Measurements from ENCODE around the gene LSAMP. TPM values are rescaled to one million over a fixed set of nuclear protein-coding genes. Genes with fewer than 3 reads are reported as not detected.

Gene LSAMP
- total RNA-seq, 1 experiment from 2014 or later = 0.15 TPM

DNA sequence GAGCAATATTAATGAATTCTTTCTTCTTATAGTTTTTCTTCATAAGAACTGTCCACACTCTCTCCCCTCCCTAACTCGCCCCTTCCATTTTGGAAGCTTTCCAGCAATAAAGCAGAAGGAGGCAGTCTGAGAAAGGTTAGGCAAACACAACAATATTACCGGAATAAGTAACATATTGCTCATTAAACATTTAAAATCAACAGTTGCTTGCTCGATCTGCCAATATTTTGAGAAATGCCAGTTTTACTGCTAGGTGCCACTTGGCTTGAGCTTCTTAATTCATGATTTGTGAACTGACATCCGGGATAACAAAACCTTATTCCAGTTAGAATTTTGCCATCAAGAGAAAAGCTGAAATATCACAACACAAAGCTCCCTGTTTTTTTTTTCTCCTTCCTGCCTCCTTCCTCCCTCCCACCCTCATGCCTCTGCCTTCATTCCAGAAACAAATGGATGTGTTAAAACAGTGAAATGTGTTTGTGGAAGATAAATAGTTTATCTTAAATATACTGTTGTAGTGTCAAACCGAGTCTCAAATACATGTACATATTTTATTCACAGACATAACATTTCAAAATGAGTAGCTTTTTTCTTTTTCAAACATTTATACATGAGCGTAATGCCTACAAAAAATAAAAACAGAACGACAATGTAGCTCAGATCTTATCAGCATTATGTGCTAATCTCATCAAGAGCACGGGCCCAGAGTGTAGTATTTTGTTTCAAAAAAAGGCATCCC, 568.2 kb downstream of the LSAMP start:
- peaks cover 9% of the 10 kb centered on the region; the same call in 1 of the 2 replicates for H3K4me1 ChIP-seq (ENCODE audit: insufficient read depth, low read length)
- TF ChIP-seq EZH2 (IDR thresholded peaks at IDR 0.05; ENCODE audit: low read length, unreplicated experiment) (no peak), EZH2phosphoT487 (IDR thresholded peaks at IDR 0.05; ENCODE audit: borderline replicate concordance, low read length) (no peak)
- TF ChIP-seq, protein P1, sequence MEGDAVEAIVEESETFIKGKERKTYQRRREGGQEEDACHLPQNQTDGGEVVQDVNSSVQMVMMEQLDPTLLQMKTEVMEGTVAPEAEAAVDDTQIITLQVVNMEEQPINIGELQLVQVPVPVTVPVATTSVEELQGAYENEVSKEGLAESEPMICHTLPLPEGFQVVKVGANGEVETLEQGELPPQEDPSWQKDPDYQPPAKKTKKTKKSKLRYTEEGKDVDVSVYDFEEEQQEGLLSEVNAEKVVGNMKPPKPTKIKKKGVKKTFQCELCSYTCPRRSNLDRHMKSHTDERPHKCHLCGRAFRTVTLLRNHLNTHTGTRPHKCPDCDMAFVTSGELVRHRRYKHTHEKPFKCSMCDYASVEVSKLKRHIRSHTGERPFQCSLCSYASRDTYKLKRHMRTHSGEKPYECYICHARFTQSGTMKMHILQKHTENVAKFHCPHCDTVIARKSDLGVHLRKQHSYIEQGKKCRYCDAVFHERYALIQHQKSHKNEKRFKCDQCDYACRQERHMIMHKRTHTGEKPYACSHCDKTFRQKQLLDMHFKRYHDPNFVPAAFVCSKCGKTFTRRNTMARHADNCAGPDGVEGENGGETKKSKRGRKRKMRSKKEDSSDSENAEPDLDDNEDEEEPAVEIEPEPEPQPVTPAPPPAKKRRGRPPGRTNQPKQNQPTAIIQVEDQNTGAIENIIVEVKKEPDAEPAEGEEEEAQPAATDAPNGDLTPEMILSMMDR (conservative IDR thresholded peaks at IDR 0.05; ENCODE audit: low read depth, low read length) = no peak
- peak; percentile 90 for ATAC-seq
- H3K36me3 ChIP-seq (ENCODE audit: low read depth, low read length) = no peaks in the 10 kb centered on the region
- no peaks in the 10 kb centered on the region for H3K79me2 ChIP-seq (ENCODE audit: low read length)
- no peaks in the 10 kb centered on the region for H3F3A ChIP-seq (ENCODE audit: low read length, unreplicated experiment)
- DNase-seq = peak; percentile 38
- H3K9ac ChIP-seq (ENCODE audit: low read length) = no peak overlapping the region
- intact Hi-C loops (cut with micrococcal nuclease) = loop anchor here (2.0 kb wide), 1 partner anchor 54 kb away; no protein-coding TSS in a partner anchor
- no peak overlapping the region for H3K4me3 ChIP-seq (ENCODE audit: low read length)
- H3K4me2 ChIP-seq (ENCODE audit: low read length) = peak overlapping the region; percentile 44
- H3K27me3 ChIP-seq (ENCODE audit: low read length) = no peaks in the 10 kb centered on the region
- POLR2A ChIA-PET (ENCODE audit: unreplicated experiment) = interaction anchor here (0.5 to 0.6 kb wide), 4 partner anchors 34 to 1773 kb away, joined by 3 to 4 read pairs (median 4); no protein-coding TSS in a partner anchor
- no peaks in the 10 kb centered on the region for H3K9me3 ChIP-seq (ENCODE audit: low read length)
- H3K27ac ChIP-seq (ENCODE audit: low read length) = no peak overlapping the region
- no peaks in the 10 kb centered on the region for H3K9me2 ChIP-seq (replicated peaks; ENCODE audit: low read length)
- CTCF ChIA-PET = interaction anchor here (0.8 kb wide), 1 partner anchor 93 kb away, joined by 3 read pairs; no protein-coding TSS in a partner anchor
- H4K20me1 ChIP-seq (ENCODE audit: low read length) = no peaks in the 10 kb centered on the region
- no TSS peak for BruUV-seq (replicated peaks)
- H2AFZ ChIP-seq (ENCODE audit: low read length) = 0 out of 2 replicates have a peak overlapping the region, but pooled peaks have one; percentile 43

DNA sequence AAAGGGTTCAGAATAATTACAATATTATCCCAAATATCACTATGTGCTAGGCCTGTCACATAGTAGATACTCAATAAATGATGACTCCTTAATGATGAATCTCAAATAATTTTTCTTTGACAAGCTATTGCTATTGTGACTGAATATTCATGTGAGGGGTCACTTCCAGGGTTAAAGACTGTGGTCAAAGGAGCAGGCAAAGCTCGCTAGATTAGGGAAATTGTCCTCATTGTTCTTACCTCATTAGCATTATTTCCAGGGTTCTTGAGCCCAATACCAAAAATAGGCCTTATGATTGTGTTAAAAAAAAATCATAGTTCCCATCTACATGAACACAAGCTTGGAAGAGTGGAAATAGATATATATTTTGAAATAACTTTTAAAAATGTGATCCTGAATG, 569.8 kb downstream of the LSAMP start:
- POLR2A ChIA-PET (ENCODE audit: unreplicated experiment) = no interaction called here
- TF ChIP-seq EZH2phosphoT487 (IDR thresholded peaks at IDR 0.05; ENCODE audit: borderline replicate concordance, low read length) = no peak
- no peak for TF ChIP-seq EZH2 (IDR thresholded peaks at IDR 0.05; ENCODE audit: low read length, unreplicated experiment)
- no TSS peak for BruUV-seq (replicated peaks)

DNA sequence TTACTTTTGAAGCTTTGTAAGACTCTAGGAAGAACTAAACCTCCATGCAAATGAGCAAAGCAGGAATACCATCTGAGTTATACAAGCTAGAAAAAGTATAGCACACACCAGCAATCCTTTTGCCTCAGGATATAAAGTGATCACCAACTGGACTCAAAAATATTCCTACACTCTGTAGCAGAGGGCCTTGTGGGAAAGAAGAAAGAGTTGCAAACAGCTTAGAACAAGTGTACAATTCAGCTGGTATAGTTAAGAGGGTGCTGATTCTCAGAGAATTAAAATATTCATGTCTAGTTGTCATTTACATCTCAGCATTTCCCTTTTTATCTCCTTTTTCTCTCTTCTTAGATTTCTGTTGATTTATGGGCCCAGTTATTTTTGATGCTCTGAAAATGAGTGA, 573.6 kb downstream of the LSAMP start:
- Histone ChIP-seq H3K36me3 (ENCODE audit: low read depth, low read length) (no peaks in the 10 kb centered on the region), H3K27me3 (ENCODE audit: low read length) (no peaks in the 10 kb centered on the region), H3K4me2 (ENCODE audit: low read length) (no peak overlapping the region), H3K4me1 (ENCODE audit: insufficient read depth, low read length) (peaks cover 2% of the 10 kb centered on the region; the same call in 1 of the 2 replicates), H2AFZ (ENCODE audit: low read length) (no peak overlapping the region), H3K4me3 (ENCODE audit: low read length) (no peak overlapping the region), H3K9ac (ENCODE audit: low read length) (no peak overlapping the region), H3F3A (ENCODE audit: low read length, unreplicated experiment) (no peaks in the 10 kb centered on the region), H3K9me3 (ENCODE audit: low read length) (no peaks in the 10 kb centered on the region), H3K79me2 (ENCODE audit: low read length) (no peaks in the 10 kb centered on the region), H3K9me2 (replicated peaks; ENCODE audit: low read length) (no peaks in the 10 kb centered on the region), H3K27ac (ENCODE audit: low read length) (no peak overlapping the region), H4K20me1 (ENCODE audit: low read length) (no peaks in the 10 kb centered on the region)
- ATAC-seq = no peak
- TF ChIP-seq EZH2phosphoT487 (IDR thresholded peaks at IDR 0.05; ENCODE audit: borderline replicate concordance, low read length) (no peak), EZH2 (IDR thresholded peaks at IDR 0.05; ENCODE audit: low read length, unreplicated experiment) (no peak)
- TF ChIP-seq, protein P1 (conservative IDR thresholded peaks at IDR 0.05; ENCODE audit: low read depth, low read length) = no peak
- CTCF ChIA-PET = no interaction called here
- intact Hi-C loops (cut with micrococcal nuclease) = no loop called here
- no peak for DNase-seq
- BruUV-seq (replicated peaks) = no TSS peak
- POLR2A ChIA-PET (ENCODE audit: unreplicated experiment) = no interaction called here

More for the DNA sequence above, 569.8 kb downstream of the LSAMP start:
- Histone ChIP-seq H3K4me1 (ENCODE audit: insufficient read depth, low read length) (peaks cover 9% of the 10 kb centered on the region; the same call in 1 of the 2 replicates), H3K9me2 (replicated peaks; ENCODE audit: low read length) (no peaks in the 10 kb centered on the region), H3K4me3 (ENCODE audit: low read length) (no peak overlapping the region), H3K27me3 (ENCODE audit: low read length) (no peaks in the 10 kb centered on the region), H3K36me3 (ENCODE audit: low read depth, low read length) (no peaks in the 10 kb centered on the region), H3K27ac (ENCODE audit: low read length) (no peak overlapping the region), H3K9ac (ENCODE audit: low read length) (no peak overlapping the region), H2AFZ (ENCODE audit: low read length) (no peak overlapping the region), H3K4me2 (ENCODE audit: low read length) (no peak overlapping the region), H3K9me3 (ENCODE audit: low read length) (no peaks in the 10 kb centered on the region), H3F3A (ENCODE audit: low read length, unreplicated experiment) (no peaks in the 10 kb centered on the region), H4K20me1 (ENCODE audit: low read length) (no peaks in the 10 kb centered on the region), H3K79me2 (ENCODE audit: low read length) (no peaks in the 10 kb centered on the region)
- ATAC-seq (no peak), DNase-seq (no peak)
- intact Hi-C loops (cut with micrococcal nuclease) = no loop called here
- CTCF ChIA-PET = no interaction called here

All from PC-3 (cell line).